ENCODE data around the gene THOC7.

The THOC7 gene

GRCh38 chr3:63814237-63814636, 49.4 kb downstream of the THOC7 start:
- TF ChIP-seq CTCF (IDR thresholded peaks at IDR 0.05; ENCODE audit: low read depth, low read length), result no peak
- Histone ChIP-seq H3K27ac (no peak overlapping the region), H3K4me3 (ENCODE audit: low read depth, low read length) (no peak overlapping the region), H3K27me3 (ENCODE audit: insufficient read depth, low read depth, severe bottlenecking) (no peaks in the 10 kb centered on the region), H3K36me3 (no peaks in the 10 kb centered on the region), H3K9me3 (ENCODE audit: severe bottlenecking) (no peaks in the 10 kb centered on the region)
- DNase-seq, result no peak

GRCh38 chr3:63809607-63810006, 54.0 kb downstream of the THOC7 start:
- Histone ChIP-seq H3K4me3 (ENCODE audit: low read depth, low read length) (no peak overlapping the region), H3K36me3 (no peaks in the 10 kb centered on the region), H3K9me3 (ENCODE audit: severe bottlenecking) (no peaks in the 10 kb centered on the region), H3K27ac (no peak overlapping the region), H3K27me3 (ENCODE audit: insufficient read depth, low read depth, severe bottlenecking) (no peaks in the 10 kb centered on the region)
- TF ChIP-seq CTCF (IDR thresholded peaks at IDR 0.05; ENCODE audit: low read depth, low read length), result no peak
- no peak for DNase-seq

- TF ChIP-seq CTCF (IDR thresholded peaks at IDR 0.05; ENCODE audit: low read depth, low read length), result no peak
- H3K27ac ChIP-seq, result no peak overlapping the region
- no peaks in the 10 kb centered on the region for H3K27me3 ChIP-seq (ENCODE audit: insufficient read depth, low read depth, severe bottlenecking)
- no peaks in the 10 kb centered on the region for H3K9me3 ChIP-seq (ENCODE audit: severe bottlenecking)
- DNase-seq, result no peak
- H3K4me3 ChIP-seq (ENCODE audit: low read depth, low read length), result no peak overlapping the region
- H3K36me3 ChIP-seq, result no peaks in the 10 kb centered on the region
These were observed 55.0 kb downstream of the THOC7 start for GRCh38 chr3:63808633-63809032.

- H3K9me3 ChIP-seq (ENCODE audit: severe bottlenecking), result no peaks in the 10 kb centered on the region
- no peak for DNase-seq
These were observed 55.5 kb downstream of the THOC7 start for GRCh38 chr3:63807961-63808565.

GRCh38 chr3:63803911-63804310, 59.7 kb downstream of the THOC7 start:
- DNase-seq, result peak; percentile 13
- Histone ChIP-seq H3K36me3 (no peaks in the 10 kb centered on the region), H3K27me3 (ENCODE audit: insufficient read depth, low read depth, severe bottlenecking) (no peaks in the 10 kb centered on the region), H3K27ac (no peak overlapping the region), H3K4me3 (ENCODE audit: low read depth, low read length) (no peak overlapping the region), H3K9me3 (ENCODE audit: severe bottlenecking) (no peaks in the 10 kb centered on the region)
- no peak for TF ChIP-seq CTCF (IDR thresholded peaks at IDR 0.05; ENCODE audit: low read depth, low read length)

More at GRCh38 chr3:63807961-63808565, 55.5 kb downstream of the THOC7 start:
- no peaks in the 10 kb centered on the region for H3K36me3 ChIP-seq
- no peak overlapping the region for H3K4me3 ChIP-seq (ENCODE audit: low read depth, low read length)
- no peak for TF ChIP-seq CTCF (IDR thresholded peaks at IDR 0.05; ENCODE audit: low read depth, low read length)
- H3K27me3 ChIP-seq (ENCODE audit: insufficient read depth, low read depth, severe bottlenecking), result no peaks in the 10 kb centered on the region
- no peak overlapping the region for H3K27ac ChIP-seq

- no peak for TF ChIP-seq CTCF (IDR thresholded peaks at IDR 0.05; ENCODE audit: low read depth, low read length)
- Histone ChIP-seq H3K36me3 (no peaks in the 10 kb centered on the region), H3K27me3 (ENCODE audit: insufficient read depth, low read depth, severe bottlenecking) (no peaks in the 10 kb centered on the region), H3K9me3 (ENCODE audit: severe bottlenecking) (no peaks in the 10 kb centered on the region), H3K27ac (no peak overlapping the region), H3K4me3 (ENCODE audit: low read depth, low read length) (no peak overlapping the region)
- DNase-seq, result no peak
These were observed 63.5 kb downstream of the THOC7 start for GRCh38 chr3:63800097-63800496.

Measured in WERI-Rb-1 (cell line).